ENCODE data around the gene TOX2.

DNA sequence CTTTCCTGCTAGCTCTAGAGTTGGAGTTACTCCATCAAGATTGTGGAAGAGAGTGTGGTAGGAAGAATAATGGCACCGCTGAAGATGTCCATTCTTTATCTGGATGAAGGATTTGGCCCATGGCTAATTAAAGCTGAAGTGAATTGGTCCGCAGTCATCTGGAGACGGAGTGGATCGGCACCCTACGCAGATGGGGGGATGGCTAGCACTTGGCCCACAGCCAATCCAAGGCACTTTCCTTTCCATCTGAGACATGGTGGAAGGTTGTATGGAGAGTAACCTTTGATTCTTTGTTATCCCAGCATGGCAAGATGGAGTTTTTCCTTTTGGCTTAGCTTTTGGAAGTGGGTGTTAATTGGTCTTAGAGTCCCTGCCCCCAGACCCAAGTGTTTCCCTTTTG, 184.0 kb downstream of the TOX2 start:
- no peak for TF ChIP-seq CTCF (IDR thresholded peaks at IDR 0.05 in 4 of 5, conservative IDR thresholded peaks at IDR 0.05 in 1 of 5)
- no peak for TF ChIP-seq POLR2A (IDR thresholded peaks at IDR 0.05)

Data from gastrocnemius medialis (tissue), 4 donors.